Measurements from ENCODE around the gene KIT.

KIT gene

GRCh38 chr4:54716478-54717065, 58.8 kb downstream of the KIT start:
- H3K36me3 ChIP-seq (ENCODE audit: control insufficient read depth, insufficient read depth, low read length): no peaks in the 10 kb centered on the region
- DNase-seq: no peak
- no peaks in the 10 kb centered on the region for H3K4me1 ChIP-seq (ENCODE audit: control insufficient read depth, insufficient read depth, low read length, poor library complexity, severe bottlenecking)
- H3K27ac ChIP-seq (ENCODE audit: insufficient read depth, low read length, poor library complexity, severe bottlenecking): no peak overlapping the region
- H3K27me3 ChIP-seq (replicated peaks; ENCODE audit: control insufficient read depth, insufficient read depth, low read length, poor library complexity, severe bottlenecking): no peaks in the 10 kb centered on the region
- no peak overlapping the region for H3K4me3 ChIP-seq (ENCODE audit: insufficient read depth, low read depth, low read length, poor library complexity, severe bottlenecking)
- no peaks in the 10 kb centered on the region for H3K9me3 ChIP-seq (ENCODE audit: control insufficient read depth, low read length)

DNA sequence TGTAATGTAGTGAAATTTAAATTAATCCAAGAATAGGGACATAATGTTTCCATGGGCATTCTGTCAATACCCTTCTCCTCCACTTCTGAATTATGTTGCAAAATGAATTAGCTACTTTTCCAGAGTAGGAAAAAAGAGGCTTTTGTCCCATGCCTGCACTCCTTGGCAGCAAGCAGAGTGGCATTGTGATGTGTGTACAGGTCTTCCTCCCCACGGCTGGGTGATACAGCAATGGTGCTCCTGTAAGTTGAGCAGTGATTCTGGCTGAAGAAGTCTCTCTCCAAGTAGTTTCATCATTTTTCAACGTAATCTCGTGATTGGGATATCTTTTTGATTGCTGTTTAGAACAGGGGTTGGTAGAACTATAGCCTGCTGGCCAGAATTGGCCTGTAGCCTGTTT, 59.9 kb downstream of the KIT start:
- no peak for DNase-seq
- no peaks in the 10 kb centered on the region for H3K9me3 ChIP-seq (ENCODE audit: control insufficient read depth, low read length)
- no peaks in the 10 kb centered on the region for H3K27me3 ChIP-seq (replicated peaks; ENCODE audit: control insufficient read depth, insufficient read depth, low read length, poor library complexity, severe bottlenecking)
- no peaks in the 10 kb centered on the region for H3K4me1 ChIP-seq (ENCODE audit: control insufficient read depth, insufficient read depth, low read length, poor library complexity, severe bottlenecking)
- H3K36me3 ChIP-seq (ENCODE audit: control insufficient read depth, insufficient read depth, low read length): no peaks in the 10 kb centered on the region
- no peak overlapping the region for H3K27ac ChIP-seq (ENCODE audit: insufficient read depth, low read length, poor library complexity, severe bottlenecking)
- H3K4me3 ChIP-seq (ENCODE audit: insufficient read depth, low read depth, low read length, poor library complexity, severe bottlenecking): no peak overlapping the region

DNA sequence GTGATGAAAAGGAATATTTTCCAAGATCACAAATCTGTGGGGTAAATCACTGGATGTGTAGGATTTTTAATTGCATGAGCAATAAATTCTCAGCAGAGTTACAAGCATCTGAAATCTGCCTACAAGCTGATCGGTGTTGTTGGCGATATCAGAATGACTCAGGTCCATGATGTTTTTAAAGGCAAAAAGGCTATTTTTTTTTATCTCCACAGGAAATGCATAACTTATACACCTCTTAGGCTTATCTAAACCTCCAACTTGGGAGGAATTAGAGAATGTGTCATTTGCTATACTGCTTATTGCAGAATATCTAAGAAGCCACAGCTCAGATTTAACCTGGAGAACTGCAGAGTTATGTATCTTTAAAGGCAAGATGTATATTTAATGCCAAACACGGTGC, 61.6 kb downstream of the KIT start:
- no peak for DNase-seq

DNA sequence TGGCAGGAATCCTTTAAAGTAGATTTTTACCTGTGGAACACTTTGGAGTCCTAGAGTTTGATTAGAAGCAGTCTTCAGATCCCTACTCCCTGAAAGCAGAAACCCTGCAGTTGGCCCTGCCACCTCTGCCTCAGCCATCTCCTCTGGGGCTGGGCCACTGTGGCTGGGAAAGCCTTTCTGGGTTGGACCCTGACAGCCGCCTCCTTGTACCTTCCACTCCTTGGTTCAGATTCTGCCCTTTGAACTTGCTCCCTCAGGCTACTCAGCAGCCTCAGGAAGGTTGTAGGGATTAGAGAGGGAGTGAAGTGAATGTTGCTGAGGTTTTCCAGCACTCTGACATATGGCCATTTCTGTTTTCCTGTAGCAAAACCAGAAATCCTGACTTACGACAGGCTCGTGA, 65.5 kb downstream of the KIT start:
- Histone ChIP-seq H3K36me3 (ENCODE audit: control insufficient read depth, insufficient read depth, low read length) (no peaks in the 10 kb centered on the region), H3K4me3 (ENCODE audit: insufficient read depth, low read depth, low read length, poor library complexity, severe bottlenecking) (no peak overlapping the region), H3K4me1 (ENCODE audit: control insufficient read depth, insufficient read depth, low read length, poor library complexity, severe bottlenecking) (no peaks in the 10 kb centered on the region), H3K9me3 (ENCODE audit: control insufficient read depth, low read length) (no peaks in the 10 kb centered on the region), H3K27ac (ENCODE audit: insufficient read depth, low read length, poor library complexity, severe bottlenecking) (no peak overlapping the region), H3K27me3 (replicated peaks; ENCODE audit: control insufficient read depth, insufficient read depth, low read length, poor library complexity, severe bottlenecking) (no peaks in the 10 kb centered on the region)
- DNase-seq: no peak

More for the DNA sequence above, 61.6 kb downstream of the KIT start:
- H3K4me1 ChIP-seq (ENCODE audit: control insufficient read depth, insufficient read depth, low read length, poor library complexity, severe bottlenecking): no peaks in the 10 kb centered on the region
- H3K36me3 ChIP-seq (ENCODE audit: control insufficient read depth, insufficient read depth, low read length): no peaks in the 10 kb centered on the region
- no peaks in the 10 kb centered on the region for H3K9me3 ChIP-seq (ENCODE audit: control insufficient read depth, low read length)
- no peak overlapping the region for H3K4me3 ChIP-seq (ENCODE audit: insufficient read depth, low read depth, low read length, poor library complexity, severe bottlenecking)
- H3K27me3 ChIP-seq (replicated peaks; ENCODE audit: control insufficient read depth, insufficient read depth, low read length, poor library complexity, severe bottlenecking): no peaks in the 10 kb centered on the region
- H3K27ac ChIP-seq (ENCODE audit: insufficient read depth, low read length, poor library complexity, severe bottlenecking): no peak overlapping the region

- H3K4me3 ChIP-seq (ENCODE audit: insufficient read depth, low read depth, low read length, poor library complexity, severe bottlenecking): no peak overlapping the region
- H3K4me1 ChIP-seq (ENCODE audit: control insufficient read depth, insufficient read depth, low read length, poor library complexity, severe bottlenecking): no peaks in the 10 kb centered on the region
- no peaks in the 10 kb centered on the region for H3K9me3 ChIP-seq (ENCODE audit: control insufficient read depth, low read length)
- H3K27ac ChIP-seq (ENCODE audit: insufficient read depth, low read length, poor library complexity, severe bottlenecking): no peak overlapping the region
- no peaks in the 10 kb centered on the region for H3K27me3 ChIP-seq (replicated peaks; ENCODE audit: control insufficient read depth, insufficient read depth, low read length, poor library complexity, severe bottlenecking)
- H3K36me3 ChIP-seq (ENCODE audit: control insufficient read depth, insufficient read depth, low read length): no peaks in the 10 kb centered on the region
- no peak for DNase-seq
These were observed 66.1 kb downstream of the KIT start for GRCh38 chr4:54723820-54724219.

GRCh38 chr4:54726907-54727306, 69.2 kb downstream of the KIT start:
- no peak for DNase-seq
- Histone ChIP-seq H3K27me3 (replicated peaks; ENCODE audit: control insufficient read depth, insufficient read depth, low read length, poor library complexity, severe bottlenecking) (no peaks in the 10 kb centered on the region), H3K4me3 (ENCODE audit: insufficient read depth, low read depth, low read length, poor library complexity, severe bottlenecking) (no peak overlapping the region), H3K9me3 (ENCODE audit: control insufficient read depth, low read length) (no peaks in the 10 kb centered on the region), H3K36me3 (ENCODE audit: control insufficient read depth, insufficient read depth, low read length) (no peaks in the 10 kb centered on the region), H3K4me1 (ENCODE audit: control insufficient read depth, insufficient read depth, low read length, poor library complexity, severe bottlenecking) (no peaks in the 10 kb centered on the region), H3K27ac (ENCODE audit: insufficient read depth, low read length, poor library complexity, severe bottlenecking) (no peak overlapping the region)

DNA sequence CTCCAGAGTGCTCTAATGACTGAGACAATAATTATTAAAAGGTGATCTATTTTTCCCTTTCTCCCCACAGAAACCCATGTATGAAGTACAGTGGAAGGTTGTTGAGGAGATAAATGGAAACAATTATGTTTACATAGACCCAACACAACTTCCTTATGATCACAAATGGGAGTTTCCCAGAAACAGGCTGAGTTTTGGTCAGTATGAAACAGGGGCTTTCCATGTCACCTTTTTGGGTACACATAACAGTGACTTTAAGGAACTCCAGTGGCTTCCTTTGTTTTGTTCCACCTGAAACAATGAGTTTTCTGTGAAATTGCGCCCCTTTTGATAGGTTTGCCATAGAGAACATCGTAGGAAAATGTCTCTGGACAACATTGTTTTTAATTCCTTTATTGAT, 69.6 kb downstream of the KIT start:
- H3K36me3 ChIP-seq (ENCODE audit: control insufficient read depth, insufficient read depth, low read length): no peaks in the 10 kb centered on the region
- DNase-seq: no peak
- no peaks in the 10 kb centered on the region for H3K9me3 ChIP-seq (ENCODE audit: control insufficient read depth, low read length)
- H3K4me3 ChIP-seq (ENCODE audit: insufficient read depth, low read depth, low read length, poor library complexity, severe bottlenecking): no peak overlapping the region
- no peak overlapping the region for H3K27ac ChIP-seq (ENCODE audit: insufficient read depth, low read length, poor library complexity, severe bottlenecking)
- no peaks in the 10 kb centered on the region for H3K27me3 ChIP-seq (replicated peaks; ENCODE audit: control insufficient read depth, insufficient read depth, low read length, poor library complexity, severe bottlenecking)
- no peaks in the 10 kb centered on the region for H3K4me1 ChIP-seq (ENCODE audit: control insufficient read depth, insufficient read depth, low read length, poor library complexity, severe bottlenecking)

DNA sequence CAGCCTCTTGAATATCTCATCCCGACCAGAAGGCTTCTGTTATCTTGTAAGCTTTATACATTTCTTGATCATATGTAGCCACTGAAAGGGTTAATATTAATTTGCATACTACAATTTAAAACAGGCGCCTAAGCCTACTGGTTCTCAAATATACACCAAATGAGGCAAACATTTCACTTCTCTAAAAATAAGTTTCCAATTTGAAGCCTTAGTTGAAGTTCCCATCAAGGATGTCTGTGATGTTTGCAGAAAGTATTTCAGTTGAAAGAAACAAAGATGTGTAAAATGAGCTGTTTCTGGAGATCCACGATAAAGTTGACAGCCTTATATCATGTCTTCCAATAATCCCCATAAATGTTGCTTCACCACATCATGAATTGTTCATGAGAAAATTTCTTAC, 70.6 kb downstream of the KIT start:
- Histone ChIP-seq H3K4me1 (ENCODE audit: control insufficient read depth, insufficient read depth, low read length, poor library complexity, severe bottlenecking) (no peaks in the 10 kb centered on the region), H3K36me3 (ENCODE audit: control insufficient read depth, insufficient read depth, low read length) (no peaks in the 10 kb centered on the region), H3K9me3 (ENCODE audit: control insufficient read depth, low read length) (no peaks in the 10 kb centered on the region), H3K27me3 (replicated peaks; ENCODE audit: control insufficient read depth, insufficient read depth, low read length, poor library complexity, severe bottlenecking) (no peaks in the 10 kb centered on the region), H3K27ac (ENCODE audit: insufficient read depth, low read length, poor library complexity, severe bottlenecking) (no peak overlapping the region), H3K4me3 (ENCODE audit: insufficient read depth, low read depth, low read length, poor library complexity, severe bottlenecking) (no peak overlapping the region)
- no peak for DNase-seq

GRCh38 chr4:54729256-54729655, 71.5 kb downstream of the KIT start:
- H3K4me1 ChIP-seq (ENCODE audit: control insufficient read depth, insufficient read depth, low read length, poor library complexity, severe bottlenecking): no peaks in the 10 kb centered on the region
- H3K27ac ChIP-seq (ENCODE audit: insufficient read depth, low read length, poor library complexity, severe bottlenecking): no peak overlapping the region
- H3K9me3 ChIP-seq (ENCODE audit: control insufficient read depth, low read length): no peaks in the 10 kb centered on the region
- H3K27me3 ChIP-seq (replicated peaks; ENCODE audit: control insufficient read depth, insufficient read depth, low read length, poor library complexity, severe bottlenecking): no peaks in the 10 kb centered on the region
- no peaks in the 10 kb centered on the region for H3K36me3 ChIP-seq (ENCODE audit: control insufficient read depth, insufficient read depth, low read length)
- no peak for DNase-seq
- no peak overlapping the region for H3K4me3 ChIP-seq (ENCODE audit: insufficient read depth, low read depth, low read length, poor library complexity, severe bottlenecking)

DNA sequence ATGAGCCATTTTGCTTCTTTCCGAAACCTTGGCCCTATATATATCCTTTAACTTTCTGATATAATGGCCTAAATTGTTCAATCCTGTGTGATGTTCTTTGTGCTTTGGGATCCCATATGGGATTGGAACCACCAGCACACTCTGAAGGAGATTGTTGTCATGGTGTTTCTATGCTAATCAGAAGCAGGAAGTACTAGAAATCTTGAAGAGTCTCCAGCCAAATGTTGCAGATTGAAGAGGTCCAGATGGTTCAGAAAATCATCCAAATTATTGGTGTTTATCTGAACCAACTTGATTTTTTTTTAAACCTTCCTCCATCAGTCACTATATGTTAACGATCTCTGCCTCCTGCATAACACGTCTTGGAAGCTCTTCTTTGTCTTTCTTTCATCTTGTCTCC, 72.8 kb downstream of the KIT start:
- no peaks in the 10 kb centered on the region for H3K4me1 ChIP-seq (ENCODE audit: control insufficient read depth, insufficient read depth, low read length, poor library complexity, severe bottlenecking)
- H3K4me3 ChIP-seq (ENCODE audit: insufficient read depth, low read depth, low read length, poor library complexity, severe bottlenecking): no peak overlapping the region
- DNase-seq: no peak
- no peaks in the 10 kb centered on the region for H3K27me3 ChIP-seq (replicated peaks; ENCODE audit: control insufficient read depth, insufficient read depth, low read length, poor library complexity, severe bottlenecking)
- no peaks in the 10 kb centered on the region for H3K36me3 ChIP-seq (ENCODE audit: control insufficient read depth, insufficient read depth, low read length)
- H3K27ac ChIP-seq (ENCODE audit: insufficient read depth, low read length, poor library complexity, severe bottlenecking): no peak overlapping the region
- H3K9me3 ChIP-seq (ENCODE audit: control insufficient read depth, low read length): no peaks in the 10 kb centered on the region

DNA sequence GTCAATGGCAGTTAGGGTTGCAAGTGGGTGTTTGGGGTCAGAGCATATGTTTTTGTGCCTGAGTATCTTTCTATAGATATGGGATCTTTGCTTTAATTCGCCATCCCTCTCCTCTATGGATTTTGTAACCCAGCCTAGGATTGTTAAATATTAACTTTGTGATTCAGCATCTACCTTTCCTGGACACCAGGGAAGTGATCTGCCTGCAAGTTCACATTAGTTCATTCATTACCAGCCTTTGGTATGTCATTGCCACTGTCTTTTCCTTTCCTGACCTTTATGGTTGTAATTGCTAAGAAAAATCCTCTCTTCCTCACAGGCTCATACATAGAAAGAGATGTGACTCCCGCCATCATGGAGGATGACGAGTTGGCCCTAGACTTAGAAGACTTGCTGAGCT, 73.8 kb downstream of the KIT start:
- no peak overlapping the region for H3K4me3 ChIP-seq (ENCODE audit: insufficient read depth, low read depth, low read length, poor library complexity, severe bottlenecking)
- no peaks in the 10 kb centered on the region for H3K27me3 ChIP-seq (replicated peaks; ENCODE audit: control insufficient read depth, insufficient read depth, low read length, poor library complexity, severe bottlenecking)
- no peak for DNase-seq
- H3K27ac ChIP-seq (ENCODE audit: insufficient read depth, low read length, poor library complexity, severe bottlenecking): no peak overlapping the region
- H3K4me1 ChIP-seq (ENCODE audit: control insufficient read depth, insufficient read depth, low read length, poor library complexity, severe bottlenecking): no peaks in the 10 kb centered on the region
- H3K9me3 ChIP-seq (ENCODE audit: control insufficient read depth, low read length): no peaks in the 10 kb centered on the region
- no peaks in the 10 kb centered on the region for H3K36me3 ChIP-seq (ENCODE audit: control insufficient read depth, insufficient read depth, low read length)
